Kidney (tissue), 14 donors: ENCODE results near the gene EHBP1. TPM values are rescaled to one million over a fixed set of nuclear protein-coding genes. Genes with fewer than 3 reads are reported as not detected.

Source experiments
- DNase-seq, 5 donors: peaks; one replicate each; pipeline ENCODE4 v3.0.0-alpha.2; 2013 to 2020
- FAIRE-seq: peaks from 2 replicates; lab custom pipeline; 2012; peaks lifted over from hg19 to GRCh38; lab: Jason Lieb, UNC
- H3K27ac ChIP-seq, 2 donors: one replicate each; pipeline ENCODE4 v1.7.0; 2013; ENCODE audit warnings: low read depth in 2 of 2, low read length in 2 of 2, inconsistent platforms in 1 of 2
- H3K27me3 ChIP-seq: one replicate; pipeline ENCODE4 v1.7.1; 2013; ENCODE audit warnings: low read length, inconsistent platforms; ENCODE audit not compliant: control insufficient read depth, insufficient read depth
- H3K36me3 ChIP-seq, 3 donors: one replicate each; pipeline versions ENCODE4 v1.7.0 to v1.7.1; 2013; ENCODE audit warnings: low read length in 3 of 3, control low read depth in 1 of 3, inconsistent platforms in 1 of 3; ENCODE audit not compliant: insufficient read depth in 3 of 3, control insufficient read depth in 2 of 3
- H3K4me1 ChIP-seq, 3 donors: one replicate each; pipeline versions ENCODE4 v1.7.0 to v1.7.1; 2013; ENCODE audit warnings: low read length in 3 of 3, inconsistent platforms in 1 of 3, low read depth in 1 of 3; ENCODE audit not compliant: control insufficient read depth in 2 of 3, insufficient read depth in 2 of 3
- H3K4me3 ChIP-seq, 3 donors: one replicate each; pipeline versions ENCODE4 v1.7.0 to v1.8.1; 2013; ENCODE audit warnings: low read length in 3 of 3, control low read depth in 1 of 3, inconsistent platforms in 1 of 3
- H3K9ac ChIP-seq, 3 donors: one replicate each; pipeline versions ENCODE4 v1.7.0 to v1.7.1; 2013; ENCODE audit warnings: low read length in 3 of 3, control low read depth in 1 of 3, inconsistent platforms in 1 of 3
- H3K9me3 ChIP-seq, 3 donors: one replicate each; pipeline versions ENCODE4 v1.7.0 to v1.7.1; 2013; ENCODE audit warnings: low read length in 3 of 3, control low read depth in 1 of 3, inconsistent platforms in 1 of 3; ENCODE audit not compliant: control insufficient read depth in 2 of 3, insufficient read depth in 1 of 3
- CTCF ChIP-seq: IDR thresholded peaks from 3 replicates; pipeline ENCODE4 v1.5.1; 2012; ENCODE audit warnings: mild to moderate bottlenecking, moderate library complexity, borderline replicate concordance; ENCODE audit not compliant: insufficient read depth; ENCODE audit errors: extremely low read depth
- intact Hi-C: fragments of 100-400 bp; cut with DNase I; formaldehyde crosslinking; loops from one replicate; pipeline ENCODE4 v1.11.1; 2022
- polyA plus RNA-seq: library from polyadenylated mRNA; stranded (reverse); fragments of 350-450 nt; fragmentation: Illumina TruSeq; extraction: RNeasy Lipid Tissue Mini Kit (QIAGEN cat#74804); gene quantifications from one replicate; pipeline ENCODE4 v1.2.3, GENCODE V29; 2014; ENCODE audit warnings: low read depth, low replicate concordance; ENCODE audit not compliant: insufficient read depth
- total RNA-seq: library from RNA; stranded (reverse); fragmentation: NEBNext Ultra II Directional; extraction: Animal tissue kit (Norgen Biotek cat#: 25700); gene quantifications from one replicate; pipeline ENCODE4 v1.2.1, GENCODE V29; 2021
- donor health status: control.
- donor health status: control.
- donor health status: control.
- donor health status: control.
- donor health status: control.
- donor health status: DM: yes; HTN: yes; CAD: no.
- donor health status: Normal renal cell carcinoma (clear cell type).

The EHBP1 gene
- total and polyA plus RNA-seq, 2 donors from 2014 or later = 12.5 to 42.7 TPM

GRCh38 chr2:62817995-62818713 is 112.6 kb downstream of the EHBP1 start:
- FAIRE-seq = no peak
- H3K27ac ChIP-seq = no peak overlapping the region
- H3K27me3 ChIP-seq = no peaks in the 10 kb centered on the region
- DNase-seq = no peak
- no peak overlapping the region for H3K4me3 ChIP-seq
- no peak overlapping the region for H3K9ac ChIP-seq
- intact Hi-C loops = no loop called here
- H3K9me3 ChIP-seq = no peaks in the 10 kb centered on the region
- no peak for TF ChIP-seq CTCF
- H3K36me3 ChIP-seq = no peaks in the 10 kb centered on the region
- H3K4me1 ChIP-seq = peaks cover 0 to 12% (median 0%) of the 10 kb centered on the region in 3 donors

GRCh38 chr2:62822549-62822948 is 117.0 kb downstream of the EHBP1 start:
- Histone ChIP-seq H3K27me3 (no peaks in the 10 kb centered on the region), H3K9me3 (no peaks in the 10 kb centered on the region), H3K4me1 (peaks cover 0 to 3% (median 0%) of the 10 kb centered on the region in 3 donors), H3K27ac (no peak overlapping the region), H3K9ac (no peak overlapping the region), H3K36me3 (no peaks in the 10 kb centered on the region), H3K4me3 (no peak overlapping the region)
- intact Hi-C loops = no loop called here
- no peak for TF ChIP-seq CTCF
- no peak for FAIRE-seq
- no peak for DNase-seq

- no peak for TF ChIP-seq CTCF
- no peak overlapping the region for H3K27ac ChIP-seq
- H3K4me3 ChIP-seq = no peak overlapping the region
- H3K9ac ChIP-seq = no peak overlapping the region
- DNase-seq (no peak), FAIRE-seq (no peak)
- no peaks in the 10 kb centered on the region for H3K36me3 ChIP-seq
- no peaks in the 10 kb centered on the region for H3K9me3 ChIP-seq
- peaks cover 0 to 3% (median 0%) of the 10 kb centered on the region in 3 donors for H3K4me1 ChIP-seq
- intact Hi-C loops = no loop called here
- no peaks in the 10 kb centered on the region for H3K27me3 ChIP-seq
Observed at GRCh38 chr2:62824388-62824787, 118.9 kb downstream of the EHBP1 start.
